Measurements from ENCODE around the gene COL4A3.

Gene COL4A3
- long read RNA-seq, donor 1, partial matches to known transcripts: 11 of 11 reads
- long read RNA-seq, donor 1, other reads (novel, unspliced or antisense): 0 of 11 reads
- long read RNA-seq, donor 2: 0 reads
- long read RNA-seq, donor 3: 0 reads
- long read RNA-seq, donor 4, partial matches to known transcripts: 35 of 35 reads
- long read RNA-seq, donor 4, other reads (novel, unspliced or antisense): 0 of 35 reads
- long read RNA-seq, donor 5, full-length matches to known transcripts: 1 of 12 reads
- long read RNA-seq, donor 5, partial matches to known transcripts: 11 of 12 reads
- long read RNA-seq, donor 5, other reads (novel, unspliced or antisense): 0 of 12 reads
- long read RNA-seq, donor 6, partial matches to known transcripts: 20 of 20 reads
- long read RNA-seq, donor 6, other reads (novel, unspliced or antisense): 0 of 20 reads
- long read RNA-seq, donor 7: 0 reads
- long read RNA-seq, donor 8: 0 reads

DNA sequence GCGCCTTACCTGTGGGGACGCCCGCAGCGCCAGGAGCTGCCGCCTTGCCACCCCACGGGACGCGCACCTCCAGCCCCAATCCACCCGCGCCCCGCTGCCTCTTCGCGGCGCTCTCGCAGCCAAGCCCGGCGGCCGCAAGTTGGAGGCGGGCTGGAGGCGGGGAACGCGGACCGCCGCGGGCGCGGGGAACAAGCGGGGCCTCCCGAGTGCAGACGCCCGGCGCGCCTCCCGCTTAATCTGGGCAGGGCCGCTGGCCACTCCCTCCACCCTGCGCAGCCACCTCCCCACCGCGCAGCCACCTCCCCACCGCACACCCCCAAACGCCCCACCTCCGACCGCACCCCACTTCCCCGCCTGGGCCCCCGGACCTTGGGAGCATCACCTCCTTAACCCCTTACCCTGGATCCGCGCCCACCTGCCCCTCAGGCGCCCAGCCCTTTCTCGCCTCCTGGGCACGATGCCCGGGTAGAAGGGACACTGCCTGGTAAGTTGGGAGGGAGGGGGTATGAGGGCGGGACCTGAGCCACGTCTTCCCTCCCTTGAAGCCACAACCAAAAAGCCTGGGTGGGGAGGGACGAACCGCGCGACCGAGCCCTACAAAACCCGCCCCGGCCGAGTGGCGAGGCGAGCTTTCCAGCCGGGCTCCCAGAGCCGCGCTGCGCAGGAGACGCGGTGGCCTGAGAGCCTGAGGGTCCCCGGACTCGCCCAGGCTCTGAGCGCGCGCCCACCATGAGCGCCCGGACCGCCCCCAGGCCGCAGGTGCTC is at the start of gene COL4A3, which contains the start of gene COL4A4:
Gene COL4A3, plus strand, starts transcription at position 627 of the 765 bp plus-strand sequence. Its CDS starts 103 bp downstream, at position 730.
Gene COL4A4, minus strand, starts transcription at position 208 of the 765 bp plus-strand sequence. CDS start 16,722 bp downstream, outside the sequence.
- DNase-seq: peak; percentile 67

DNA sequence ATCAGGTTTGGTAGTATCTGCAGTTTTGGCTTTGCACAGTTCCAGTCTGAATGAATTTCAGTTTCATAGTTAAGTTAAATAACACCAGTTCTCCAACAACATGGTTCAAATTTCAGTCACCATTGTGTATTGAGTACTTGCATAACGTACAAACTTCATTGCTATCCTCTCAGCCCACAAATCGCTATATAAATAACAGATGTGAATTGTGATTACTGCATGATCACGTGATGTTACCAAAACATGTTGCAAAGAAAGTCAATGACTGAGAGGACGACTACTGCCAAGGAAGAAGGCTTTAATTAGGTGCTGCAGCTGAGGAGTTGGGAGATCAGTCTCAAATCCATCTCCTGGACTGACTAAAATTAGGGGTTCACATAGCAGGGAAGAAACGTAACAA is 48.7 kb upstream of the COL4A3 start:
- no peak for DNase-seq

DNA sequence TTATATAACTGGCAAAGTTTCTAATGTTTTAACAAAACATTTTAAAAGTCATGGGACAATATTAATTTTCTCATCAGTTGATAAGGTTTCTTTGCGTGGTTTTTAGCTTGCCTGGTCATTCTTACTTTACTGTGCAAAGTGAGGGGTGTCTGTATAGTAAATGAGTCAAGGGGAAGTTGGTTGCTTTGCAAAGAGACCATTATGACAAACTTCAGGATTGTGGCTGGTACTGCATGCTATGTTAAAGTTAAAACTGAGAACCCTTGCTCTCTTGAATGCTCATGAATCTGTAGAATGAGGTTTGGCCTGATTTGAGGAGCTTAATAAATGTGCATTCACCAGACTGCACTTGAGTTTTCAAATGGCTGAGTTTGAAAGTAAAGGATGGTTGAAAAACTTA is 47.4 kb upstream of the COL4A3 start:
- DNase-seq: no peak

DNA sequence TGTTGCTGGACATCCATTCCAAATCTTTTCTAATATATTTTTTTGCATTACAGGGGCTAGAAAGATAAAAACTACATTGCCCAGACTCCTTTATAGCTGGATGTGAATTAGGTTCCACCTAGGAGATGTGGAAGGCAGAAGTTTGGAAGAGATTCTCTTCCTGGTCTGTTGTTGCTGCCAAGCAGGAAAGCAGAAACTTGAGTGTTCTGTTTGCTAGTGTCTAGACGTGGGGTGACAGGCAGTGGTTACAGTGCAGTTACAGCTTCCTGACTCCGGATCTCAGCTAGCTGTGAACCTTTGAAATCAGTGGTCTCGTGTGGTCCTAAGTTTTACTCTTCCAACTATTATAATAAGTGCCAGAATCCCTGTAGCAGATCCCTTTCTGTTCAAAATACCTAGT is 46.6 kb upstream of the COL4A3 start:
- no peak for DNase-seq

DNA sequence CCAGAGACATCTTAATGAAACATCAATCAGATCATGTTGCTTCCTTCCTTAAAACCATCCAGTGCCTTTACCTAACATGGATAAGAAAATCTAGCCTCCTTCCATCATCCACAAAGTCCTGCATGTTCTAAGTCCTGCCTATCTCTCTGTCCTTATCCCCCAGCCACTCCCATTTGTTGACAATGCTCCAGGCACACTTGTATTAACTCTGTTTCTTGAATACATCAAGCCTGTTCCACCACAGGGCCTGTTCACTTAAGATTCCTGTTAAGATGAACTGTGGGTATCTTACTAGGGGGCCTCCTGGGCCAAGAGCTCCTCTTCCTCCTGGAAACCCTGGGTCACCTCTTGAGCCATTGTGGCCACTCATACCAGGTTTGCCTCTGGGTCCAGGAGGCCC is 46.1 kb upstream of the COL4A3 start:
- DNase-seq: no peak

DNA sequence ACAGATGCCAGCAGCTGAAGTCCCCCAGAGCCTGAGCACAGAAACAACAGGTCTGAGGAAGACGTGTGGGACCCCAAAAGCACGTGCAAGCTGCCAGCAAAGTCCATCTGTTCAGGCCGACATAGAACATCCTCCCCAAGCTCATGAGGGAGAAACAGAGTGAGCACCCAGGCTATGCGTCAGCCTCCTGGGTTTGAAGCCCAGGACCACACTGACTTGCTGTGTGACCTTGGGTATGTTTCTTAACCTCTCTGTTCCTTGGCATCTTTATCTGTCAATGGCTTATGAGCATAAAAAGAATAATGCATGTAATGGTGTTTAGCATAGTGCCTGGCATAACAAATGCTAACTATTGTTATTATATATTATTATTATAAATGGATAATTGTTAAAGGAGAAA is 40.7 kb upstream of the COL4A3 start:
- no peak for DNase-seq

DNA sequence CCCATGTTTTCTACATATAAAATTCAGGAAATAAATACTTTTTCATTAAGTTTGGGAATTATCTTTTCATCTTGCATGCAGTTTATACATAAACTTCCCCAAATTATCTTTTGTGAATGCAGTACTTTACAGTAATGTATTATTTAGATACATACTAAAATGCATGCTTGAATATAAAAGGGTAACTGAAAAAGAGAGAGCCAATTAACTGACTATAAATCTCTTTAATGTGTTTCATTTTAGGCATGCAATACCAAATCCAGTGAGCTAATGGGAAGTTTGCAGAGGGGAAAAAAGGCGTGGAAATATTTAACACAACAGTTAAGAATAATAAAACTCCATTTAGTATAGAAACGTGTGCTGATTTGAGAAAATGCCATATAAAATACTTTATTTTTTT is 39.6 kb upstream of the COL4A3 start:
- DNase-seq: no peak

DNA sequence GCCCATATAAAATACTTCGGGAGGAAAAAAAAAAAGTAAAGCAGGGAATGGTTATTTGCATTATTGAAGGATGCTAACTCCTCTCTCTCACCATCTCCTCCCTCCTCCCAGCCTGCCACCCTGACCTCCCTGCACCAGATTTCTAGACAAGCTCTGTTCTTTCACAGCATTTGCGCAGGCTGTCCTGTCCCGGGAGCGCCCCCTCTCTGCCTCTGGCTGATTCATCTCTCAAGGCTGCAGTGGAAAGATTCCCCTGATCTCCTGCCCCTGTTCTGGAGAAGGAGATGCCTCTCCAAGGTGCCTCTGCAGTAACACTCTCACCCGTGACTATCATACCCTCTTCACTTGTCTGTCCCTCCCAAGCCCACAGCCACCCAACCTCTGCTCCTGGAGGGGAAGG is 38.9 kb upstream of the COL4A3 start:
- DNase-seq: no peak

DNA sequence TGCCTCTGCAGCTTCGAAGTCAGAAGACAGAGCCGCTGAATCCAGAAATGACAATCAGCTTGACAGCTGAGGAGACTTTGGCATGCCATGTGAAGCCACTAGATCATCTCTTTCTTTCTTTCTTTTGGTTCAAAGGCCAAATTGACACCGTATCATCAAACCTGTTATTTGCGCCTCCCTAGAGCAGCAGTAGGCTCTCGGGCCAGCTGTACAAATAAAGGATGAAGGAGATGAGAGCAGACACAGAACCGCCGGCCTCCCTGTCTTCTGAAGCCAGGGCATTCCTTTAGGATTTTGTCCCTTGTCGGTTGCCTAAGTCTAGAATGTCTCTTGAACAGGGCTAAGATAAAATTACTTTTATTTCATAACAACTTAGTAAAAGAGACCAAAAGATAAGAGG is 37.2 kb upstream of the COL4A3 start:
- no peak for DNase-seq

DNA sequence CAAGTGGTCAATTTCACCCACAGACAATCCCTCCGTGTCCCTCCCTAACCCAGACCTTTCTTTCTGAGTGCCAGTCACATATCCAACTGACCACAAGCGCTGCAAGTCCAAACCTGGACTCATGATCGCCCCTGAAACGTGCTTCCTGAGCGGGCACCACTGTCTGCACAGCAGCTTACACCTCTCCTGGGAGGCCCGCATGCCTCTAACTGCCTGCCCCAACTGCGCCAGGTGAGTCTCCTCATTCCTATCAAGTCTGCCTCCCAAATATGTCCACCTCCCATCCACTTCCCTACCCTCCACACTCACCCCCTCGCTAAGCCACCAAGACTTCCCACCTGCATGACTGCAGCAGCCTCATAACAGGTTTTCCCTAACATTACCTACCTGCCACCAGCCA is 33.8 kb upstream of the COL4A3 start:
- DNase-seq: no peak

DNA sequence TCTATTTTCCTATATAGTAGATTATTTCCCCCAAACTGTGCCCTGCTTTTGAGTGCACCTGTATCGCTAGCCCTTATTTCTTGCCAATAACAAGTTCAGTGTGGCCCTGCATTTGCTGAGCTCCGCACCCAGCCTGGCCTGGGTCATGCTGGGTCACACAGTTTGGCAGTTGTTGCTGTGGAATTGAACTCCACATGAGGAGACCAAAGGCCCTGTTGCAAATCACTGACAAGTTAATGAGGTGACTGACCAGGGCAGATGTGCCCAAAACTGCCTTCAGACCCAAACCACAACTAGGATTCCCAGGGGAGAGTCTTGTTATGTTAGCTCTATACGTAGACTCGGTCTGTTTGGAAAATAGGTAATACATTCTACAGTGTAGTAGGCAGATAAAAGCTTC is 31.4 kb upstream of the COL4A3 start:
- no peak for DNase-seq

DNA sequence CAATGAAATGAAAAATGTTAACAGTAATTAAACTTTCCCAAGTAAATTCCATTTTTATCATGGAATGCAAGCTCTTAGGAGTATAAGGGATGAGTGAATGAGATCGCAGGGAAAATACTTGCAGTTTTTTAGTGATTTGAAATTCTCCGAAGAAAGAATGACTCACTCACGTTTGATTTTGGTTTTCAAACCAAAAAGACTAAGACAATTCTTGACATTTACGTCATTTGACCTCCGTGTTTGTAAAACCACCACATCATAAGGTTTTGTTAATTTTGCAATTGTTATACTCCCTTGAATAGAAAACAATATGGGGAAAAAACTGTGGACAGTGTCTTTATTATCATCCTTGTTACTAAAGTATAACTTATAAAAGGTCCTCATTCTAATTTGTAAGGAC is 29.8 kb upstream of the COL4A3 start:
- DNase-seq: no peak

DNA sequence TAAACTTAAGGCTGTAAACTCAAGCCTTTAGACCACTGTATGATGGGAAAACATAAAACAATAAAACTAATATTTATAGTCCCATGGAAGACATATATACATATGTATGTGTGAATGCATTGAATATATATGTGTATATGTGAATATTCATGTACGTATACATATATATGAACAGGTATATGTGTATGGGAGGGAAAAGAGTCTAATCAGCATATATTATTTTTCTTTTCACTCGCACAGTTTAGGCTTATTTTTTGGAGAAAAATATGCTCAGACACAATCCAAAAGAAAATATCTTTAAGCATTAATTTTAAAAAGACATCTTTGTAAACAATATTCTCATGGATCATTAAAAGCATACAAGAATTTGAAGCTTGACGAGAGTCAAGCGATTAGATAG is 23.1 kb upstream of the COL4A3 start:
- no peak for DNase-seq

DNA sequence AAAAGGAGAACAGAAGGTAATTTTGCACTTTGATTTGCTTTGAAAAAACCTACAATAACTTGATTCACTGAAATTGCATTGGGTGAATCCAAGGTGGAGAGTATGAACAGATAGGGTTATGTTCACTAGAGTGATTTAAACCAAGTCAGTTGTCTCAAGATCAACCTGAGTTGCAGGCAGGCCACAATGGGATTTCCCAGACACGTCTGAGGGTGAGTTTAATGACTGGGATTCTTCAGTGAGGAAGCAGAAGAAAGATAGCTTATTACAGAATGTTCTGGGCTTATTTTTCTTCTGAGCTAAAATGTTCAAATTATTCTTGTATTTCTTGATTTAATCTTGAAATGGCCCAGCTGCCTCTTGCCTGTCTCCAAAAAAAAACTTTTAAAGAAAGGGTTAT is 20.5 kb upstream of the COL4A3 start:
- no peak for DNase-seq

DNA sequence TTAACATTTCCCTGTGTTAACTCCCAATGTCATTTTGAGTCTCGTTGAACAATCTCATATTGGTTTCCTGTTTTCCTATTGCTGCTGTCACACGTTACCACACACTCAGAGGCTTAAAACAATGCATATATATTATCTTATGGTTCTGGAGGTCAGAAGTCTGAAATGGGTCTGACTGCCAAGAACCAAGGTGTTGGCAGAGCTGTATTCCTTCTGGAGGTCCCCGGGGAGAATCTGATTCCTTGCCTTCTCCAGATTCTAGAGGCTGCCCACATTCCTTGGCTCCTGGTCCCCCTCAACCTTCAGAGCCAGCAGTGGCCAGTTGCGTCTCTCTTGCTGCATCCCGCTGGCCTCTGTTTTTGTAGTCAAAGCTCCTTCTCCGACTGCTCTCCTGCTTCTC is 18.0 kb upstream of the COL4A3 start:
- DNase-seq: no peak

DNA sequence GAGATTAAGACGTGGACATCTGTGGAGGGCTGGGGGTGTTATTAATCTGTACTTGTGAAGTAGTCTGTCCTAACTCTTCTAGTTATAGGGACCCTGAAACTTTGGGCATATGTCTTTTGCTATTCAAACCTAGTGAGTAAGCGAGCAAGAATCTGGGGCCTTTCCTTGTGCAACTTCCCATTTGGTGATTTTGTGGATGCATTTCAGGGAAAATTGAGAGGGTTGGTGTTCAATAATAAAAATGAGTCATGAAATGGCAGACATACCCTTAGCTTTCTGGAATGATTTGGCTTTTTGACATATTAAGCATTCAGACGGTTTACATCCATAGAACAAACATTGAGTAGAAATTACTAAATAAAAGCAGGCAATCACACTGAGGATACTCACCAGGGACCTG is 17.4 kb upstream of the COL4A3 start:
- no peak for DNase-seq

DNA sequence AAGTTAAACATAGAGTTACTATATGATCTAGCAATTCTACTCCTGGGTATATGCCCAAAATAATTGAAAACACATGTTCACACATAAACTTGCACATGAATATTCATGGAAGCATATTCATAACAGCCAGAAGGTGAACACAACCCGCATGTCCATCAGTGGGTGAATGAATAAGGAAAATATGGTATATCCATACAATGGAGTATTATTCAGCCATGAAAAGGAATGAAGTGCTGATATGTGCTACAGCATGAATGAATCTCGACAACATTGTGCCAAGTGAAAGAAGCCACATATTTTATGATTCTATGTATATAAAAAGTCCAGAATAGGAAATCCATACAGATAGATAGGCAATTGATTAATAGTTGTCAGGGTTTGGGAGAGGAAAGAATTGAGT is 16.3 kb upstream of the COL4A3 start:
- no peak for DNase-seq

DNA sequence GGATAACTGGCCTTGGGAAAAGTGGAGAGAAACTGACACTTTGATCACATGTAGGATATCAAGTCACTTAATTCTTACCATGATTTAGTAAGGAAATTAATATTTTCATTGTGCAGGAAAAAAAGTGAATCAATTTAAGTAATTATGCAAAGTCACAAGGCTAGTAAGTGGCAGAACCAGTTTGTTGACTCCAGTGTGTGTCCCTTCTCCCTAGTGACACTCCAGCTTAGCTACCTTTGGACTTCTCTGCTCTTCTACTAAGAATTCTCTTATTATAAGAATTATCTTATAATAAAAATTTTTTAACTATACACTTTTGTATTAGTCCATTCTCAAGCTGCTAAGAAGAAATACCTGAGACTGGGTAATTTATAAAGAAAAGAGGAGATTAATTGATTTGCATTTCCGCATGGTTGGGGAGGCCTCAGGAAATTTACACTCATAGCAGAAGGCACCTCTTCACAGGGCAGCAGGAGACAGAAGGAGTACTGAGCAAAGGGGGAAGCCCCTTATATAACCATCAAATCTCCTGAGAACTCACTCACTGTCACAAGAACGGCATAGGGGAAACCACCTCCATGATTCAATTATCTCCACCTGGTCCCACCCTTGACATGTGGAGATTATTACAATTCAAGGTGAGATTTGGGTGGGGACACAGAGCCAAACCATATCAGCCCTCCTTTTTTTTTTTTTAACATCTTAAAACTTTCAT is 14.0 kb upstream of the COL4A3 start:
- DNase-seq: no peak

DNA sequence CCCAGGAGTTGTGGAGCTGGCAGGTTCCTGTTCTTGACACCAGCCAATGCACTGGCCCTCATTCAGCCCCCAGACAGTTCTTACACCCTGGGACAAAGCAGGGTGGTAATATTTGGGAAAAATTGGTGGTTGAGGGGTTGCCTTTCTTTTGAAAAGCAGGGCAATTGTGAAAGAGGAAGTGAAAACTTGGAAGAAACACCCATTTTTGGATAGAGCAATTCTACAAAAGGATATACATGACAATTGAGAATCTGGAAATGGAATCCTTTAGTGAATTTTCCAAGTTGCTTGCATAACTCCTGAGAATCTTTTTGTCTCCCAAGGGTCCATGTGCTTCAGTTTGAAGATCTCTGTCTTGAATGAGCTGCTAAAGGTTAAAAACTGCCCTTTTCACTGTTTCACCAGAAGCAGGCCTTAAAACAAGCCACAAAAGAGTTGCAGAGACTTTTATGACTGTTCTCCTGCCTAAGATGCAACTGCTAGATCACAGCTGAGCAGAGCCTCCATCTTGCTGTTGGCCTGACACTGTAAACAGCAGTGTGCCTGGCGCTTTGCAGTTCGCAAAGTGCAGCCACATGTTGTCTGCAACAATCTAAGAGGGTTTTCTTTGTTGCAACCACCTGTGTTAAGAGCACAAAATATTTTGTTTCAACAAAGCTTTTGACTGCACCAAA is 12.2 kb upstream of the COL4A3 start:
- DNase-seq: no peak

DNA sequence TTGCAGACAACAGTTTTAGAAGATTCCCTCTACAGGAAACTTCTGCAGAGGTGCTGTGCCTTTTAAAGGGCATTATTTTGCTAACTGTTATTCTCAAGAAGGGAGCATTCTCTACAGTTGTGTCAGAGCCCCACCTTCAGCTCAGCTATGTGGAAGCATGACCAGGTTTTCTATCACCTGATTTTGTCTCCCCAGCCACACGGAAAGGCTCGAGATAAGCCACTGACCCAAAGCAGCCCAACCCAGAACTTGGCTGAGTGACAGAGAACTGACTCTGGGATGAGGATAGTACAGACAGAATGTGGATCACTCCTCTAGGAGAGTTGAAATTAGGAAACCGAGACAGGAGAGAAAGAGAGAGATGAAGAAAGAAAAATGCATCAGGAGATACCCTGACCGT is 11.1 kb upstream of the COL4A3 start:
- no peak for DNase-seq

DNA sequence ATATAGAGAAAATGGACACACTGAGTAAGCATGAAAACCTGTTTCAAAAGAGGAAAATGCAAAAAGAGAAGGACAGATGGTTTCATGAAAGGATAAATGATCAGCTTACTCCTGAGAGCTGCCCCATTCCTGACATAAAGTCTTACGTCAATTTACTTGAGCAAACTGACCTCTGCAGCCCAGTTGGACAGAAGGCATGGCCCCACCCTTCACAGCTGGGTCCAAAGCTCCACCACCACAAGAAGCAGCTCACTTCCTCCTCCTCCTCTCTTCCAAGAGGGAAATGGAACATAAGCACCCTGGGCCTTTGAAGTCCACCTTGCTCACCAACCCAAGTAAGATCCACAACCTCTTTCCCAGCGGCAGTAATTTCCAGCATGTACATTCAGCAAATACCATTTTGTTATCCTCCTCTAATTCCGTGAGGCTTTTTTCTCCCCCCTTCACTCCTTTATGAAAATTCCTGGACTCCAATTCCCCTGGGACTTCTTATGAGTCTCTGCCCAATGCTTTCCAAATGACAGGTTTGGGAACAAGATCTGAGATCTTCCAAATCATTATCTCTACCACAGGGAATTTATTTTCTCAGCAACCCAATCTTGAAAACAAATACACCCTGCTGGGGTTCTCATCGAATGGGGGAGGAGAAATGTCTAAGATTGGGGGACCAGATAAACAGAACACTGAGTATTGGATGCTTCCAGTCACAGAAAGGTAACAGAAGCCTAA is 10.5 kb upstream of the COL4A3 start:
- DNase-seq: no peak

Data from right kidney (tissue), 9 donors.